ENCODE results near the gene CIB4. TPM values are rescaled to one million over a fixed set of nuclear protein-coding genes. Genes with fewer than 3 reads are reported as not detected.

The CIB4 gene
- total RNA-seq, 1 experiment from 2014 or later = not detected

DNA sequence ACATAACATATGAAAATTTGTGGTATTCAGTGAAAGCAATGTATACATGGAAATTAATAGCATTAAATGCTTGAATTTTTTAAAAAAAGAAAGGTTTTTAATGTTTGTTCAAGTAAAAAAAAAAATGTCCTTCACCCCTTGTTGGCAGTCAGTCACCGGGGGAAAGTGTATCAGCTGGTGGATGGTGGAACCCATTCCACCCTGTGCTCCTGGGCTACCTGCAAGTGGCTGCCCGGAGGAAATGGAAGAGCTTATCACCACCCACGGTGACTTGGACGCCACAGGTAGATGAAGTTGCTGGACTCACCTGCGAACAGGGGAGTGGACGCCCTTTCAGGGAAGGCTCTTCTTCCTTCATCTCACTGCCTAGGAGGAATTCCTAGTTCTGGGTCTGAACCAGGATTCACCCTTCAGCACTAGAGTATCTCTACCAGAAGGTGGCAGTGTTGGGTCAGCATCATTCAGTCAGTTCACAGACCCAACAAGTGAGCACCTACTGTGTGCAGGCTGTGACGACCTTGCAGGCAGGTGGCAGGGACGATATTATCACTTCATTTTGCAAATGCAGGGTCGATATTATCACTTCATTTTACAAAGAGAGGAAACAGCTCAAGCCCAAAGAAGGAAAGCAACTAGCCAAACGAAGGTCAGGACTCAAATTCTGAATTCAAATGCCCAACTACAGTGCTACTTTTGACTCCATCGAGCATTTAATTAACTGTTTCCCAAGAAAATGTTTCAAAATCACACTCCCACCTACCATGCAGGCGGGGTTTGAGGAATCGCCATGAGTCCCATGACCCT, 35.8 kb downstream of the CIB4 start:
- H3K27ac Mint-ChIP-seq = no peak overlapping the region
- POLR2A ChIA-PET = no interaction called here
- no peaks in the 10 kb centered on the region; the same call in 1 of the 2 replicates for H3K9me3 Mint-ChIP-seq
- H3K4me1 Mint-ChIP-seq = peaks cover 15% of the 10 kb centered on the region
- H3K27me3 Mint-ChIP-seq (ENCODE audit: low read depth) = peaks cover 2% of the 10 kb centered on the region; the same call in 1 of the 2 replicates
- CTCF ChIA-PET = interaction anchor here (0.6 to 5.5 kb wide), 9 partner anchors 10 to 241 kb away, joined by 3 to 83 read pairs (median 5); no protein-coding TSS in a partner anchor
- TF ChIP-seq TEAD4 (CRISPR knock-in tag; IDR thresholded peaks at IDR 0.05) (no peak), SMAD3 (CRISPR knock-in tag; IDR thresholded peaks at IDR 0.05; ENCODE audit: borderline replicate concordance) (no peak; the same call in 1 of the 2 replicates), TEAD1 (CRISPR knock-in tag; IDR thresholded peaks at IDR 0.05) (no peak)
- TF ChIP-seq, protein P1, sequence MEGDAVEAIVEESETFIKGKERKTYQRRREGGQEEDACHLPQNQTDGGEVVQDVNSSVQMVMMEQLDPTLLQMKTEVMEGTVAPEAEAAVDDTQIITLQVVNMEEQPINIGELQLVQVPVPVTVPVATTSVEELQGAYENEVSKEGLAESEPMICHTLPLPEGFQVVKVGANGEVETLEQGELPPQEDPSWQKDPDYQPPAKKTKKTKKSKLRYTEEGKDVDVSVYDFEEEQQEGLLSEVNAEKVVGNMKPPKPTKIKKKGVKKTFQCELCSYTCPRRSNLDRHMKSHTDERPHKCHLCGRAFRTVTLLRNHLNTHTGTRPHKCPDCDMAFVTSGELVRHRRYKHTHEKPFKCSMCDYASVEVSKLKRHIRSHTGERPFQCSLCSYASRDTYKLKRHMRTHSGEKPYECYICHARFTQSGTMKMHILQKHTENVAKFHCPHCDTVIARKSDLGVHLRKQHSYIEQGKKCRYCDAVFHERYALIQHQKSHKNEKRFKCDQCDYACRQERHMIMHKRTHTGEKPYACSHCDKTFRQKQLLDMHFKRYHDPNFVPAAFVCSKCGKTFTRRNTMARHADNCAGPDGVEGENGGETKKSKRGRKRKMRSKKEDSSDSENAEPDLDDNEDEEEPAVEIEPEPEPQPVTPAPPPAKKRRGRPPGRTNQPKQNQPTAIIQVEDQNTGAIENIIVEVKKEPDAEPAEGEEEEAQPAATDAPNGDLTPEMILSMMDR (IDR thresholded peaks at IDR 0.05) = peak; percentile 81
- H3K36me3 Mint-ChIP-seq = no peaks in the 10 kb centered on the region
- peak; percentile 89 for ATAC-seq
- H3K4me3 Mint-ChIP-seq = no peak overlapping the region
- peak; percentile 67 for DNase-seq (ENCODE audit: low spot score)

DNA sequence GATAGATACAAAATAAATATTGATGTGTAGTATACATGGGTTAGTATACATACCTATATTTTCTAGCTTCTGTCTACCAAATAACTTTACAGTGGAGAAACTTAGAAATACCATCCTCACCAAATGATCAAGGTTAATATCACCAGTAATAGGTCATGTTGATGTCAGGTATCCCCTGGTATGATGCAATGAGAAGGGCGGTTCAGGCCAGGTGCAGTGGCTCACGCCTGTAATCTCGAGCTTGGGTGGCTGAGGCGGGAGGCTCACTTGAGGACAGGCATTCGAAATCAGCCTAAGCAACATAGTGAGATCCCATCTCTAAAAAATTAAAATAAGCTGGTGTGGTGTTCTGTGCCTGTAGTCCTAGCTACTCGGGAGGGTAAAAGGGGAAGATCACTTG, 38.6 kb downstream of the CIB4 start:
- ChIA-PET POLR2A (no interaction called here), CTCF (interaction anchor here (1.0 to 5.5 kb wide), 2 partner anchors 143 to 162 kb away, joined by 3 to 83 read pairs; partner anchors contain the start of gene SLC35F6)
- ATAC-seq = no peak
- no peak overlapping the region for H3K27ac Mint-ChIP-seq
- no peaks in the 10 kb centered on the region for H3K36me3 Mint-ChIP-seq
- DNase-seq (ENCODE audit: low spot score) = no peak
- H3K4me1 Mint-ChIP-seq = peaks cover 7% of the 10 kb centered on the region
- H3K9me3 Mint-ChIP-seq = no peaks in the 10 kb centered on the region; the same call in 1 of the 2 replicates
- no peak overlapping the region for H3K4me3 Mint-ChIP-seq
- peaks cover 2% of the 10 kb centered on the region; the same call in 1 of the 2 replicates for H3K27me3 Mint-ChIP-seq (ENCODE audit: low read depth)
- no peak for TF ChIP-seq NR2C2 (CRISPR knock-in tag; IDR thresholded peaks at IDR 0.05)
- TF ChIP-seq ZNF423 (CRISPR knock-in tag; IDR thresholded peaks at IDR 0.05) = no peak
- TF ChIP-seq, protein P2, sequence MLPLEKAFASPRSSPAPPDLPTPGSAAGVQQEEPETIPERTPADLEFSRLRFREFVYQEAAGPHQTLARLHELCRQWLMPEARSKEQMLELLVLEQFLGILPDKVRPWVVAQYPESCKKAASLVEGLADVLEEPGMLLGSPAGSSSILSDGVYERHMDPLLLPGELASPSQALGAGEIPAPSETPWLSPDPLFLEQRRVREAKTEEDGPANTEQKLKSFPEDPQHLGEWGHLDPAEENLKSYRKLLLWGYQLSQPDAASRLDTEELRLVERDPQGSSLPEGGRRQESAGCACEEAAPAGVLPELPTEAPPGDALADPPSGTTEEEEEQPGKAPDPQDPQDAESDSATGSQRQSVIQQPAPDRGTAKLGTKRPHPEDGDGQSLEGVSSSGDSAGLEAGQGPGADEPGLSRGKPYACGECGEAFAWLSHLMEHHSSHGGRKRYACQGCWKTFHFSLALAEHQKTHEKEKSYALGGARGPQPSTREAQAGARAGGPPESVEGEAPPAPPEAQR (CRISPR knock-in tag; IDR thresholded peaks at IDR 0.05) = no peak
- TF ChIP-seq, protein P3, sequence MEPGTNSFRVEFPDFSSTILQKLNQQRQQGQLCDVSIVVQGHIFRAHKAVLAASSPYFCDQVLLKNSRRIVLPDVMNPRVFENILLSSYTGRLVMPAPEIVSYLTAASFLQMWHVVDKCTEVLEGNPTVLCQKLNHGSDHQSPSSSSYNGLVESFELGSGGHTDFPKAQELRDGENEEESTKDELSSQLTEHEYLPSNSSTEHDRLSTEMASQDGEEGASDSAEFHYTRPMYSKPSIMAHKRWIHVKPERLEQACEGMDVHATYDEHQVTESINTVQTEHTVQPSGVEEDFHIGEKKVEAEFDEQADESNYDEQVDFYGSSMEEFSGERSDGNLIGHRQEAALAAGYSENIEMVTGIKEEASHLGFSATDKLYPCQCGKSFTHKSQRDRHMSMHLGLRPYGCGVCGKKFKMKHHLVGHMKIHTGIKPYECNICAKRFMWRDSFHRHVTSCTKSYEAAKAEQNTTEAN (CRISPR knock-in tag; IDR thresholded peaks at IDR 0.05) = no peak
- no peak for TF ChIP-seq RELA (CRISPR knock-in tag; IDR thresholded peaks at IDR 0.05; ENCODE audit: borderline replicate concordance)
- TF ChIP-seq, protein P4, sequence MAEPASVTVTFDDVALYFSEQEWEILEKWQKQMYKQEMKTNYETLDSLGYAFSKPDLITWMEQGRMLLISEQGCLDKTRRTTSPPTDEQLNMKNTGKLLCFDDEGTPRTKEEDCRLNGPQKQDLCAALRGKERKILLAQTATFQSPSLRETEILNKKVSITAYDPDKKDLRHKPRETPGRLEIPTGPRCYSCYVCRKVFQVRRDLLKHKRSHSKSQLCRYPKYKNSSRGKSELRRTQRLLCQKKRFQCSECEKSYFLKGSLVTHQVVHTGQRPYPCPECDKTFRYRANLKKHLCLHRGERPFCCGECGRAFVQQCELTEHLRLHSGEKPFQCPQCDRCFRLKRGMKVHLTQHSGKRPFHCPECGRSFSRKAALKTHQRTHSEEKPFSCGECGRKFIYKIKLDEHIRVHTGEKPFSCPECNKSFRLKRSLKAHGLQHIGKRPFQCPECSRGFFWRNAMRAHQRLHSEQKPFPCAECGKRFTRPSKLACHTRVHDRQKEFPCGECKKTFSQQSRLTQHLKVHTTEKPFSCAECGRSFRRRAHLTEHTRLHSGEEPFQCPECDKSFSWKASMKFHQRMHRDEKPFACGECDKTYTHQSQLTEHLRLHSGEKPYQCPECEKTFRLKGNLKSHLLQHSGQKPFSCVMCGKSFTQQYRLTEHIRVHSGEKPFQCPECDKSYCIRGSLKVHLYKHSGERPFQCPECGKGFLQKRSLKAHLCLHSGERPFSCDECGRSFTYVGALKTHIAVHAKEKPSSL (CRISPR knock-in tag; conservative IDR thresholded peaks at IDR 0.05) = no peak
- TF ChIP-seq, protein P5, sequence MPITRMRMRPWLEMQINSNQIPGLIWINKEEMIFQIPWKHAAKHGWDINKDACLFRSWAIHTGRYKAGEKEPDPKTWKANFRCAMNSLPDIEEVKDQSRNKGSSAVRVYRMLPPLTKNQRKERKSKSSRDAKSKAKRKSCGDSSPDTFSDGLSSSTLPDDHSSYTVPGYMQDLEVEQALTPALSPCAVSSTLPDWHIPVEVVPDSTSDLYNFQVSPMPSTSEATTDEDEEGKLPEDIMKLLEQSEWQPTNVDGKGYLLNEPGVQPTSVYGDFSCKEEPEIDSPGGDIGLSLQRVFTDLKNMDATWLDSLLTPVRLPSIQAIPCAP (CRISPR knock-in tag; IDR thresholded peaks at IDR 0.05) = no peak
- no peak for TF ChIP-seq ZNF416 (CRISPR knock-in tag; IDR thresholded peaks at IDR 0.05)
- TF ChIP-seq NR3C1 (CRISPR knock-in tag; conservative IDR thresholded peaks at IDR 0.05; ENCODE audit: low read depth) = no peak
- TF ChIP-seq ZNF317 (CRISPR knock-in tag; IDR thresholded peaks at IDR 0.05; ENCODE audit: borderline replicate concordance, low read depth) = no peak
- no peak for TF ChIP-seq PRRX2 (CRISPR knock-in tag; IDR thresholded peaks at IDR 0.05)
- no peak for TF ChIP-seq SOX15 (CRISPR knock-in tag; IDR thresholded peaks at IDR 0.05)
- TF ChIP-seq, protein P6, sequence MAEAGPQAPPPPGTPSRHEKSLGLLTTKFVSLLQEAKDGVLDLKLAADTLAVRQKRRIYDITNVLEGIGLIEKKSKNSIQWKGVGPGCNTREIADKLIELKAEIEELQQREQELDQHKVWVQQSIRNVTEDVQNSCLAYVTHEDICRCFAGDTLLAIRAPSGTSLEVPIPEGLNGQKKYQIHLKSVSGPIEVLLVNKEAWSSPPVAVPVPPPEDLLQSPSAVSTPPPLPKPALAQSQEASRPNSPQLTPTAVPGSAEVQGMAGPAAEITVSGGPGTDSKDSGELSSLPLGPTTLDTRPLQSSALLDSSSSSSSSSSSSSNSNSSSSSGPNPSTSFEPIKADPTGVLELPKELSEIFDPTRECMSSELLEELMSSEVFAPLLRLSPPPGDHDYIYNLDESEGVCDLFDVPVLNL (CRISPR knock-in tag; IDR thresholded peaks at IDR 0.05; ENCODE audit: borderline replicate concordance, low read depth) = no peak
- TF ChIP-seq, protein P7, sequence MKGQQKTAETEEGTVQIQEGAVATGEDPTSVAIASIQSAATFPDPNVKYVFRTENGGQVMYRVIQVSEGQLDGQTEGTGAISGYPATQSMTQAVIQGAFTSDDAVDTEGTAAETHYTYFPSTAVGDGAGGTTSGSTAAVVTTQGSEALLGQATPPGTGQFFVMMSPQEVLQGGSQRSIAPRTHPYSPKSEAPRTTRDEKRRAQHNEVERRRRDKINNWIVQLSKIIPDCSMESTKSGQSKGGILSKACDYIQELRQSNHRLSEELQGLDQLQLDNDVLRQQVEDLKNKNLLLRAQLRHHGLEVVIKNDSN (CRISPR knock-in tag; IDR thresholded peaks at IDR 0.05) = no peak
- TF ChIP-seq, protein P8, sequence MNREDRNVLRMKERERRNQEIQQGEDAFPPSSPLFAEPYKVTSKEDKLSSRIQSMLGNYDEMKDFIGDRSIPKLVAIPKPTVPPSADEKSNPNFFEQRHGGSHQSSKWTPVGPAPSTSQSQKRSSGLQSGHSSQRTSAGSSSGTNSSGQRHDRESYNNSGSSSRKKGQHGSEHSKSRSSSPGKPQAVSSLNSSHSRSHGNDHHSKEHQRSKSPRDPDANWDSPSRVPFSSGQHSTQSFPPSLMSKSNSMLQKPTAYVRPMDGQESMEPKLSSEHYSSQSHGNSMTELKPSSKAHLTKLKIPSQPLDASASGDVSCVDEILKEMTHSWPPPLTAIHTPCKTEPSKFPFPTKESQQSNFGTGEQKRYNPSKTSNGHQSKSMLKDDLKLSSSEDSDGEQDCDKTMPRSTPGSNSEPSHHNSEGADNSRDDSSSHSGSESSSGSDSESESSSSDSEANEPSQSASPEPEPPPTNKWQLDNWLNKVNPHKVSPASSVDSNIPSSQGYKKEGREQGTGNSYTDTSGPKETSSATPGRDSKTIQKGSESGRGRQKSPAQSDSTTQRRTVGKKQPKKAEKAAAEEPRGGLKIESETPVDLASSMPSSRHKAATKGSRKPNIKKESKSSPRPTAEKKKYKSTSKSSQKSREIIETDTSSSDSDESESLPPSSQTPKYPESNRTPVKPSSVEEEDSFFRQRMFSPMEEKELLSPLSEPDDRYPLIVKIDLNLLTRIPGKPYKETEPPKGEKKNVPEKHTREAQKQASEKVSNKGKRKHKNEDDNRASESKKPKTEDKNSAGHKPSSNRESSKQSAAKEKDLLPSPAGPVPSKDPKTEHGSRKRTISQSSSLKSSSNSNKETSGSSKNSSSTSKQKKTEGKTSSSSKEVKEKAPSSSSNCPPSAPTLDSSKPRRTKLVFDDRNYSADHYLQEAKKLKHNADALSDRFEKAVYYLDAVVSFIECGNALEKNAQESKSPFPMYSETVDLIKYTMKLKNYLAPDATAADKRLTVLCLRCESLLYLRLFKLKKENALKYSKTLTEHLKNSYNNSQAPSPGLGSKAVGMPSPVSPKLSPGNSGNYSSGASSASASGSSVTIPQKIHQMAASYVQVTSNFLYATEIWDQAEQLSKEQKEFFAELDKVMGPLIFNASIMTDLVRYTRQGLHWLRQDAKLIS (CRISPR knock-in tag; IDR thresholded peaks at IDR 0.05; ENCODE audit: borderline replicate concordance) = no peak
- TF ChIP-seq CBFB (CRISPR knock-in tag; IDR thresholded peaks at IDR 0.05; ENCODE audit: low read depth) = no peak

Data from WTC11 (cell line).